Heart left ventricle (tissue), 13 donors: ENCODE data around the gene CCDC191.

Source experiments
- CTCF ChIP-seq, 12 donors: fragments of 200-600 bp; sonication (generic) in 4 of 12; IDR thresholded peaks; one replicate each; pipeline versions ENCODE4 v1.5.0 to v1.8.0; 2018 to 2022; ENCODE audit warnings: antibody characterized with exemption in 12 of 12, mild to moderate bottlenecking in 5 of 12
- POLR2A ChIP-seq, 2 donors: fragments of 450-650 bp; IDR thresholded peaks; one replicate each; pipeline ENCODE4 v1.6.1; 2017; ENCODE audit warnings: antibody characterized with exemption in 2 of 2, mild to moderate bottlenecking in 2 of 2, moderate library complexity in 2 of 2
- donor health status: ischemic (EF 13 %, LVEDD 7.1; RV severe dilation, severe dysfunction).
- donor health status: DM: no; HTN: yes; CAD: no.
- donor health status: DM: no; HTN: no; CAD: no.
- donor health status: ischemic (EF 25% LVEDD 6.9; RV normal size, moderate dysfunction).
- donor health status: ischemic (EF 25% LVEDD 5.7; RV mildly dilated, moderate dysfunction).
- donor health status: ischemic (EF 35%, LVEDD 5.7; RV mildly dilated, moderate dysfunction).
- donor health status: nonischemic (EF 11% LVEDD 7.7; RV severe dilation, severe dysfunction).
- donor health status: DM: yes; HTN: yes; CAD: no.
- donor health status: PGD.
- donor health status: ischemic (EF 29% LVEDD 5.4; RV normal size, mild dysfunction).
- donor health status: nonischemic (EF 23%, LVEDD 6.1; RV moderate dilation, normal function).

GRCh38 chr3:114026331-114026730 lies 30.0 kb downstream of the CCDC191 start:
- TF ChIP-seq POLR2A (IDR thresholded peaks at IDR 0.05), result no peak
- no peak for TF ChIP-seq CTCF (IDR thresholded peaks at IDR 0.05)
